GM19023 (cell line): Measurements from ENCODE around the gene POLR2C.

Experiments used
- ATAC-seq: cut with Tn5 transposase; IDR thresholded peaks from one replicate; pipeline ENCODE4 v1.9.1; 2021; ENCODE audit warnings: mild to moderate bottlenecking, moderate library complexity; ENCODE audit not compliant: unreplicated experiment

Gene POLR2C

DNA sequence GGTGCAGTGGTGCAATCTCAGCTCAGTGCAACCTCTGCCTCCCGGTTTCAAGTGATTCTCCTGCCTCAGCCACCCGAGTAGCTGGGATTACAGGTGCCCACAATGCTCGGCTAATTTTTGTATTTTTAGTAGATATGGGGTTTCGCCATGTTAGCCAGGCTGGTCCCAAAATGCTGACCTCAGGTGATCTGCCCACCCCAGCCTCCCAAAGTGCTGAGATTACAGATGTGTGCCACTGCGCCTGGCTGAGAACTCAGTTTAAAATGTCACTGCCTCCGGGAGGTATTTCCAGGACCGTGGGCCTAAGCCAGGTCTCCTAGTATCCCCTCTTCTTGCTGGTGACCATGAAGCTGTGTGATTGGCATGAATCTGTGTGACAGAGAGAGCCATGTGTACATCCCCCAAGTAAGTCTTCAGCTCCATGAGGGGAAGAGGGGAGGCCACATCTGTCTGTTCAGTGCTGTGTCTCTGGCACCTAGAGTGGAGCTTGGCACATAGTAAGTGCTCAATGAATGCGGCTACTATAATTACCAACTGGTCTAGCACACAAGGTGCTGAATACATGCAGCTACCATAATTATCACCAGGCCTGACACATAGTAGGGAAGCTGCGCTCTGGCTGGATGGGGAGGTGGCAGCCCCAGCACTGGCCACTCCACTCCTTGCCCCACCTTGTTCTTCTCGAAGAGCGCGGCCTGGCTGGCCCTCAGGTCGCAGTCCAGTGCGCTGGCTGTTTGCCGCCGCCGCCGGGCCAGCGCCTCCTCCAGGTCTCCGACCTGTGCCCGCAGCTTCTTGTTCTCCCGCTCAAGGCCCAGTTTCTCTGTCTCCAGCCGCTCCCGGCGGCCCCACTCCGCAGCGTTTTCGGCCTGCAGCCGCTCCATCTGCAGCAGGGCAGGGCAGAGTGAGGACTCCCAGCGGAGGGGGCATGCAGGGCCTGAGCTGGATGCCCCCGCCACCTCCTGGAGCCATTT lies 55.2 kb downstream of the POLR2C start:
- no peak for ATAC-seq

DNA sequence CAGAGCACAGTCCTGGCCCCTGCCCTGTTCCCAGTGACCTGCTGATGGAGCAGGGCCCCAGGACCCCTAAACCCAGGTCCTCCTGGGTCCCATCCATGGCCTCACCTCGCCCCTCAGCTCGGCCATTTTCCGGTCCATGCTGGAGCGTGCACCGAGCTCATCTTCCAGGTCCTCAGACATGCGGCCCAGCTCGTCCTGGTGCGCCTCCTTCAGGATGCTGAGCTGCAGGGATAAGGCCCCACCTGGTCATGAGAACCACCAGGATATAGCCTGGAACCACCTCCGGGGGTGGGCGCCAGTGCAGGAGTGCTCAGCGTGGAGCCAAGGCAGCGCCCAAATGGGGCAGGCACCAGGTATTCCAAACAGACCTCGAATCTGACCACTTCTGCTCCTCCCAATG lies 56.0 kb downstream of the POLR2C start:
- no peak for ATAC-seq

DNA sequence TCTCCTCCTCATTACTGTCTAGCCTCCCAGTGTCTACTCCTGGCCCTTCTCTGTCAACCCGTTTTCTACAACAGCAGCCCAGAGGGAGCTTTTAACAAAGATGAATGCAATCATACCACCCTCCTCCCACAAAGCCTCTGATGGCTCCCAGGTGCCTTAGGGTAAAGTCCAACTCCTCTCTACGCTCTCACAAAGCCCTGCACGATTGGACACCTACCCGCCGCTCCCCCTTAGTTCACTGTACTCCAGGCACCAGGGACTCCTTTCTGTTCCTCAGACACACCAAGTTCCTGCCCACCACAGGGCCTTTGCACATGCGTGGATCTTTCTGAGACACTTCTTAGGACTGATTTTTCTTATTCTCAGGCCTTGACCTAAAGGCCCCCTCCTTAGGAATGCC lies 56.4 kb downstream of the POLR2C start:
- ATAC-seq = no peak

DNA sequence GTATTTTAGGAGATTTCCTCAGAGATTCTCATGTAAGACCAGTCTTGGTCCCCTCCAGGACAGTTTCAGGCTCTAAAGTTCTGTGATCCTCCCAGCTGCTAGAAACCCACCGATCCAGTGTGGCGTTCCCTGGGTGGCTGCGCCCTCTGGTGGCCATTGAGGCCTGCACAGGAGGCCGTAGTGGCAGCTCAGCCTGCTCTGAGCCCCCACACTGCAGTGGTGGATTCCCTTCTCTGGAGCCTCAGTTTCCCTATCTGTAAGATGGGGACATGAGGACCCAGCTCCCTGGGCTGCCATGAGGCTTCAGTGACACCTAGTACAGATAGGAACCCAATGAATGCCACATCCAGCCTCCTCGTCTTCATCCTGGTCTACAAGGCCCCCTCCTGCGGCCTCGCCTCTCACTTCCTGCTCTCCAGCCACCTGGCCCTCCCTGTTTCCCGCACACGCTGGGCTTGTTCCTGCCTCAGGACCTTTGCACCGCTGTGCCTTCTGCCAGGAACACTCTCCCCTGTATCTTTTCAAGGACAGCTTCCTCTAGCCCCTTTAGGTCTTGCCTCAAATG lies 57.4 kb downstream of the POLR2C start:
- peak; percentile 81 for ATAC-seq
